ENCODE results near the gene NKD1. TPM values are rescaled to one million over a fixed set of nuclear protein-coding genes. Genes with fewer than 3 reads are reported as not detected.

NKD1 gene, protein sequence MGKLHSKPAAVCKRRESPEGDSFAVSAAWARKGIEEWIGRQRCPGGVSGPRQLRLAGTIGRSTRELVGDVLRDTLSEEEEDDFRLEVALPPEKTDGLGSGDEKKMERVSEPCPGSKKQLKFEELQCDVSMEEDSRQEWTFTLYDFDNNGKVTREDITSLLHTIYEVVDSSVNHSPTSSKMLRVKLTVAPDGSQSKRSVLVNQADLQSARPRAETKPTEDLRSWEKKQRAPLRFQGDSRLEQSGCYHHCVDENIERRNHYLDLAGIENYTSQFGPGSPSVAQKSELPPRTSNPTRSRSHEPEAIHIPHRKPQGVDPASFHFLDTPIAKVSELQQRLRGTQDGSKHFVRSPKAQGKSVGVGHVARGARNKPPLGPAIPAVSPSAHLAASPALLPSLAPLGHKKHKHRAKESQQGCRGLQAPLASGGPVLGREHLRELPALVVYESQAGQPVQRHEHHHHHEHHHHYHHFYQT
- total RNA-seq (2013), result 0.10 TPM
- under 1 TPM in 1 of 3 donors, not detected in 2; 0.01 TPM for polyA plus RNA-seq
- polyA minus RNA-seq, result under 0.01 and 0.16 TPM in 2 replicates
- total RNA-seq, result 0.93 to 11.5 (median 3.8) reads per million in 11 experiments

- H3K4me1 ChIP-seq (ENCODE audit: control insufficient read depth in 1 of 2, insufficient read depth in 2 of 2, low read length in 2 of 2), result peaks cover 13 to 14% of the 10 kb centered on the region in 2 donors
- intact Hi-C loops (cut with micrococcal nuclease), result loop anchor here (5.0 to 10.0 kb wide), 4 partner anchors 119 to 256 kb away; no protein-coding TSS in a partner anchor
- Mint-ChIP-seq H3K4me3 (peak within 1 kb of the TSS; percentile 83 to 91), H3K36me3 (peaks cover 0 to 2% of the 10 kb centered on the region in 2 donors), H3K4me1 (peaks cover 4% of the 10 kb centered on the region), H3K9me3 (peaks cover under 1 to 11% (median 3%) of the 10 kb centered on the region in 7 donors), H3K27me3 (ENCODE audit: low read depth in 3 of 3) (peaks cover 57 to 72% (median 57%) of the 10 kb centered on the region in 3 donors), H3K27ac (peak within 1 kb of the TSS in 2 of 7 donors; percentile 53 to 70)
- H3K27ac ChIP-seq (ENCODE audit: low read depth in 1 of 2, low read length in 2 of 2), result no peak within 1 kb of the TSS
- H2AFZ ChIP-seq (ENCODE audit: insufficient read depth, low read depth, low read length, poor library complexity, severe bottlenecking), result peak within 1 kb of the TSS; percentile 83
- no peaks in the 10 kb centered on the region for H3K79me2 ChIP-seq (ENCODE audit: insufficient read depth, low read length)
- H3K4me2 ChIP-seq (replicated peaks; ENCODE audit: extremely low read depth, low read length, poor library complexity, severe bottlenecking), result peak within 1 kb of the TSS; percentile 93
- H3K4me3 ChIP-seq (replicated peaks in 1 of 3; ENCODE audit: low read depth in 2 of 3, low read length in 3 of 3), result peak within 1 kb of the TSS; percentile 60 to 80 (median 60)
- no peaks in the 10 kb centered on the region for H4K20me1 ChIP-seq (ENCODE audit: insufficient read depth, low read length)
- peaks cover 0 to 2% of the 10 kb centered on the region in 2 donors for H3K9me3 ChIP-seq (replicated peaks in 1 of 2; ENCODE audit: control insufficient read depth in 1 of 2, insufficient read depth in 1 of 2, low read length in 2 of 2)
- peak within 1 kb of the TSS; percentile 29 for H3K9ac ChIP-seq (ENCODE audit: insufficient read depth, low read length, poor library complexity, severe bottlenecking)
- H3K27me3 ChIP-seq (ENCODE audit: control insufficient read depth in 2 of 2, insufficient read depth in 2 of 2, low read length in 2 of 2), result peaks cover 30 to 64% of the 10 kb centered on the region in 2 donors
- TF ChIP-seq, protein P1, sequence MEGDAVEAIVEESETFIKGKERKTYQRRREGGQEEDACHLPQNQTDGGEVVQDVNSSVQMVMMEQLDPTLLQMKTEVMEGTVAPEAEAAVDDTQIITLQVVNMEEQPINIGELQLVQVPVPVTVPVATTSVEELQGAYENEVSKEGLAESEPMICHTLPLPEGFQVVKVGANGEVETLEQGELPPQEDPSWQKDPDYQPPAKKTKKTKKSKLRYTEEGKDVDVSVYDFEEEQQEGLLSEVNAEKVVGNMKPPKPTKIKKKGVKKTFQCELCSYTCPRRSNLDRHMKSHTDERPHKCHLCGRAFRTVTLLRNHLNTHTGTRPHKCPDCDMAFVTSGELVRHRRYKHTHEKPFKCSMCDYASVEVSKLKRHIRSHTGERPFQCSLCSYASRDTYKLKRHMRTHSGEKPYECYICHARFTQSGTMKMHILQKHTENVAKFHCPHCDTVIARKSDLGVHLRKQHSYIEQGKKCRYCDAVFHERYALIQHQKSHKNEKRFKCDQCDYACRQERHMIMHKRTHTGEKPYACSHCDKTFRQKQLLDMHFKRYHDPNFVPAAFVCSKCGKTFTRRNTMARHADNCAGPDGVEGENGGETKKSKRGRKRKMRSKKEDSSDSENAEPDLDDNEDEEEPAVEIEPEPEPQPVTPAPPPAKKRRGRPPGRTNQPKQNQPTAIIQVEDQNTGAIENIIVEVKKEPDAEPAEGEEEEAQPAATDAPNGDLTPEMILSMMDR (IDR thresholded peaks at IDR 0.05), result no peak
- under 1% methylated on average over 100 of the region's 113 CpGs for WGBS (ENCODE audit: insufficient coverage)
- DNase-seq, result peak; percentile 35 to 58 (median 55)
- no peaks in the 10 kb centered on the region for H3K36me3 ChIP-seq (replicated peaks in 1 of 2; ENCODE audit: control insufficient read depth in 1 of 2, insufficient read depth in 2 of 2, low read length in 2 of 2)
These were observed at the start of gene NKD1 for GRCh38 chr16:50548125-50548908. Gene NKD1 (plus strand): TSS chr16:50548396. CDS start chr16:50548554, 158 bp downstream.
